Ecto neural progenitor cell (in vitro differentiated cells): ENCODE data around the gene UPK3BL2.
"Not testable (repeated sequence)": the region's sequence is repeated elsewhere in the genome, so short reads cannot be mapped to it uniquely, and the experiment has no call there.

ENCODE experiments used
- DNase-seq: peaks from one replicate; pipeline ENCODE4 v3.0.0-alpha.2; 2018; ENCODE audit warnings: low spot score

Gene UPK3BL2

DNA sequence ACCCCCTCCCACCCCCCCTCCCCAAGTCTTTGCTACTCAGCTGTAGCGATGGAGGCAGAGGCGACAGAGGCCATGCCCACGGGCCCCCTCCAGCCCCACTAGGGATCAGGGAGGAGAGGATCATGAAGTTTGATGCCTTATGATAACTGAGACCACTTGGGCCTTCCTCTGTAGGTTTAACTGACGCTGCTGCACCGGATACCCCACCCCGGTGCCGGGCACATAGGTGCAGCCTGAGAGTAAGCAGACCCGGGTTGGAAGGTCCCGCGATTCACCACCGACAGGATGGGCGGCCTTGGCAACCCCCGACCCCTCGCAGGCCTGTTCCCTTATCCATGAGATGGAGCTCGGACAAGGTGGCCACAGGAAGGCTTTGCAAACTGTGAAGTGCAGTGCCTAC, 49.5 kb downstream of the UPK3BL2 start:
- DNase-seq, result not testable (repeated sequence)

- DNase-seq, result not testable (repeated sequence)
Measured at GRCh38 chr7:102493220-102493935, 50.1 kb downstream of the UPK3BL2 start.

DNA sequence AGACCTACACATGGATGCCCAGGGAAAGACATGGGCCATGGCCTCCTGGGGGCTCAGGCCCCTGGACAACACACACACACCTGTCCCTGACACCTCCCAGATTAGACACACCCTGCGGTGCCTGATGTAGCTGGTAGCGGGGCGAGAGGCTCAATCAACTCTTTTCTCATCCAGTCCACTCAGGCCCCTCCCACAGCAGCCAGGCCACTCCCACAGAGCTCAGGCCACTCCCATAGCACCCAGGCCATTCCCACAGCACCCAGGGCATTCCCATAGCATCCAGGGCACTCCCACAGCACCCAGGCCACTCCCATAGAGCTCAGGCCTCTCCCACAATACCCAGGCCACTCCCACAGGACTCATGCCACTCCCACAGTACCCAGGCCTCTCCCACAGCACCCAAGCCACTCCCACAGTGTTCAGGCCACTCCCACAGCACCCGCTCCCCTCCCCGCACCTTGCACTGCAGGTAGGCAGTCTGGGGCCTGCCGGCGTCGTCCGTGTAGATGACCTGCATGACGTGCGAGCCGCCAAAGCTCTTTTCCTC, 52.9 kb downstream of the UPK3BL2 start:
- not testable (repeated sequence) for DNase-seq
